ENCODE data around the gene PTPRE.

PTPRE gene

GRCh38 chr10:128063736-128064107, 156.8 kb downstream of the PTPRE start:
- Histone ChIP-seq H3K9me3 (ENCODE audit: control insufficient read depth, insufficient read depth, low read depth, low read length) (no peaks in the 10 kb centered on the region), H3K4me3 (ENCODE audit: low read depth, low read length) (no peak overlapping the region), H3K36me3 (ENCODE audit: control insufficient read depth in 2 of 2, insufficient read depth in 1 of 2, low read length in 2 of 2) (peaks cover 8 to 33% of the 10 kb centered on the region in 2 experiments; a peak in 2 of 3 replicates), H3K27ac (ENCODE audit: extremely low read depth, low read depth, low read length) (no peak overlapping the region), H3K4me1 (ENCODE audit: control insufficient read depth, insufficient read depth, low read length) (no peaks in the 10 kb centered on the region)
- CTCF ChIA-PET, result interaction anchor here (0.7 to 1.1 kb wide), 5 partner anchors 18 to 384 kb away, joined by 3 to 5 read pairs (median 5); partner anchors contain the start of gene PTPRE
- TF ChIP-seq ZSCAN23 (tag by site-specific recombination; IDR thresholded peaks at IDR 0.05) (no peak), KLF10 (tag by site-specific recombination; IDR thresholded peaks at IDR 0.05) (no peak), ZNF701 (tag by site-specific recombination; IDR thresholded peaks at IDR 0.05) (no peak), ZBTB44 (tag by site-specific recombination; IDR thresholded peaks at IDR 0.05) (no peak), ZNF169 (tag by site-specific recombination; IDR thresholded peaks at IDR 0.05) (no peak), ZNF433 (tag by site-specific recombination; IDR thresholded peaks at IDR 0.05; ENCODE audit: low read depth) (no peak), ZNF510 (tag by site-specific recombination; IDR thresholded peaks at IDR 0.05; ENCODE audit: insufficient replicate concordance) (no peak), ZNF19 (tag by site-specific recombination; IDR thresholded peaks at IDR 0.05; ENCODE audit: low read depth) (no peak), ZBTB20 (tag by site-specific recombination; IDR thresholded peaks at IDR 0.05) (no peak), ZNF777 (tag by site-specific recombination; IDR thresholded peaks at IDR 0.05; ENCODE audit: borderline replicate concordance) (no peak), ZBTB6 (tag by site-specific recombination; IDR thresholded peaks at IDR 0.05) (no peak), ZFP37 (tag by site-specific recombination; IDR thresholded peaks at IDR 0.05) (no peak), ZNF121 (tag by site-specific recombination; IDR thresholded peaks at IDR 0.05) (no peak), ZSCAN4 (tag by site-specific recombination; IDR thresholded peaks at IDR 0.05) (no peak), ZNF280C (tag by site-specific recombination; IDR thresholded peaks at IDR 0.05) (no peak), ZNF394 (tag by site-specific recombination; IDR thresholded peaks at IDR 0.05; ENCODE audit: borderline replicate concordance) (no peak)
- POLR2A ChIA-PET, result no interaction called here

GRCh38 chr10:128064108-128064969, 157.4 kb downstream of the PTPRE start:
- Histone ChIP-seq H3K36me3 (ENCODE audit: control insufficient read depth in 2 of 2, insufficient read depth in 1 of 2, low read length in 2 of 2) (peaks cover 8 to 33% of the 10 kb centered on the region in 2 experiments; a peak in 2 of 3 replicates), H3K27ac (ENCODE audit: extremely low read depth, low read depth, low read length) (no peak overlapping the region), H3K4me3 (ENCODE audit: low read depth, low read length) (no peak overlapping the region), H3K9me3 (ENCODE audit: control insufficient read depth, insufficient read depth, low read depth, low read length) (no peaks in the 10 kb centered on the region), H3K4me1 (ENCODE audit: control insufficient read depth, insufficient read depth, low read length) (no peaks in the 10 kb centered on the region)
- ChIA-PET CTCF (interaction anchor here (0.6 to 1.1 kb wide), 4 partner anchors 27 to 385 kb away, joined by 3 to 5 read pairs (median 4); partner anchors contain the start of gene PTPRE), POLR2A (no interaction called here)
- no peak for TF ChIP-seq ZNF692 (tag by site-specific recombination; IDR thresholded peaks at IDR 0.05)
- no peak for TF ChIP-seq ZNF292 (tag by site-specific recombination; IDR thresholded peaks at IDR 0.05; ENCODE audit: borderline replicate concordance, low read depth)
- no peak for TF ChIP-seq ZNF660 (tag by site-specific recombination; IDR thresholded peaks at IDR 0.05)
- TF ChIP-seq PRDM10 (tag by site-specific recombination; IDR thresholded peaks at IDR 0.05), result no peak
- peak; percentile 76 for TF ChIP-seq EGR2 (tag by site-specific recombination; IDR thresholded peaks at IDR 0.05; ENCODE audit: low read depth)
